HepG2 (cell line): ENCODE results near the gene ELL. TPM values are rescaled to one million over a fixed set of nuclear protein-coding genes. Genes with fewer than 3 reads are reported as not detected.

ENCODE experiments used
- CBX5 ChIP-seq: sonication (generic); formaldehyde crosslinking; IDR thresholded peaks from 2 replicates; pipeline ENCODE4 v1.4.0; 2020; ENCODE audit warnings: missing genetic modification reagents, borderline replicate concordance
- HNRNPL ChIP-seq: fragments of 200-400 bp; formaldehyde crosslinking; IDR thresholded peaks from 2 replicates; pipeline ENCODE4 v1.6.1; 2017; ENCODE audit warnings: mild to moderate bottlenecking, low read depth, low read length
- HOXD1 ChIP-seq: sonication (generic); formaldehyde crosslinking; IDR thresholded peaks from 2 replicates; pipeline ENCODE4 v1.5.0; 2020; ENCODE audit warnings: missing genetic modification reagents
- JARID2 ChIP-seq: sonication (generic); formaldehyde crosslinking; IDR thresholded peaks from 2 replicates; pipeline ENCODE4 v1.8.1; 2023; ENCODE audit warnings: missing genetic modification reagents, inconsistent platforms; ENCODE audit not compliant: insufficient replicate concordance
- KAT2B ChIP-seq: fragments of 150-350 bp; IDR thresholded peaks from 2 replicates; pipeline ENCODE4 v1.6.1; 2014; ENCODE audit warnings: low read depth, low read length, borderline replicate concordance
- KLF13 ChIP-seq: sonication (generic); formaldehyde crosslinking; IDR thresholded peaks from 2 replicates; pipeline ENCODE4 v1.4.0; 2020; ENCODE audit warnings: mild to moderate bottlenecking, missing genetic modification reagents
- NONO ChIP-seq, 2 experiments: fragments of 450-650 bp in 1 of 2; sonication (generic) in 1 of 2; formaldehyde crosslinking in 1 of 2; IDR thresholded peaks in 1 of 2; conservative IDR thresholded peaks in 1 of 2; 2 replicates each; pipeline versions ENCODE4 v1.6.1 to v1.8.0; 2017 to 2022; ENCODE audit warnings: mild to moderate bottlenecking in 1 of 2, missing genetic modification reagents in 1 of 2, moderate library complexity in 1 of 2
- RBM39 ChIP-seq: fragments of 200-400 bp; formaldehyde crosslinking; IDR thresholded peaks from one replicate; pipeline ENCODE4 v1.6.1; 2018; ENCODE audit warnings: antibody characterized with exemption, mild to moderate bottlenecking, low read depth, low read length; ENCODE audit not compliant: poor library complexity, severe bottlenecking
- TARDBP ChIP-seq: sonication (generic); formaldehyde crosslinking; IDR thresholded peaks from 2 replicates; pipeline ENCODE4 v1.8.0; 2022; ENCODE audit warnings: mild to moderate bottlenecking, missing genetic modification reagents
- TGIF2 ChIP-seq: IDR thresholded peaks from 2 replicates; pipeline ENCODE4 v1.6.1; 2016; ENCODE audit warnings: control low read depth, missing compliant biosample characterization
- U2AF2 ChIP-seq: fragments of 200-400 bp; formaldehyde crosslinking; IDR thresholded peaks from 2 replicates; pipeline ENCODE4 v1.6.1; 2017; ENCODE audit warnings: low read depth, mild to moderate bottlenecking, low read length
- ZBTB38 ChIP-seq: sonication (generic); formaldehyde crosslinking; IDR thresholded peaks from 2 replicates; pipeline ENCODE4 v1.5.1; 2020; ENCODE audit warnings: mild to moderate bottlenecking, missing genetic modification reagents
- ZFP1 ChIP-seq: IDR thresholded peaks from 2 replicates; pipeline ENCODE4 v1.6.1; 2016
- ZNF256 ChIP-seq: sonication (generic); formaldehyde crosslinking; conservative IDR thresholded peaks from 2 replicates; pipeline ENCODE4 v1.4.0; 2020; ENCODE audit warnings: missing genetic modification reagents
- ZNF564 ChIP-seq: sonication (generic); formaldehyde crosslinking; IDR thresholded peaks from 2 replicates; pipeline ENCODE4 v1.8.1; 2023; ENCODE audit warnings: mild to moderate bottlenecking, missing genetic modification reagents
- polyA plus RNA-seq, 8 experiments: library from polyadenylated mRNA; depleted of rRNA in 3 of 8; stranded (reverse) in 7 of 8; unstranded in 1 of 8; fragments of >200 nt; fragmentation: Illumina TruSeq in 4 of 8; extraction: Trizol in 4 of 8; gene quantifications; 2 replicates each; pipeline versions ENCODE4 v1.2.1 to v1.2.3, GENCODE V29; 2011 to 2016; ENCODE audit warnings: low read depth in 4 of 8, missing spikeins in 1 of 8, mixed read lengths in 1 of 8; ENCODE audit not compliant: insufficient read depth in 1 of 8
- total RNA-seq, 5 experiments: library from RNA; depleted of rRNA; stranded (reverse); fragments of >200 nt; fragmentation: Illumina TruSeq; extraction: Trizol; gene quantifications; 2 replicates each; pipeline ENCODE4 v1.2.3, GENCODE V29; 2016; ENCODE audit warnings: low read depth in 1 of 5
- TF ChIP-seq, protein P1 (sequence below): sonication (generic); formaldehyde crosslinking; IDR thresholded peaks from 2 replicates; pipeline ENCODE4 v1.5.1; 2020; ENCODE audit warnings: missing genetic modification reagents, mild to moderate bottlenecking, borderline replicate concordance
- TF ChIP-seq, protein P2 (sequence below): IDR thresholded peaks from 2 replicates; pipeline ENCODE4 v1.6.1; 2012; ENCODE audit warnings: inconsistent platforms
- TF ChIP-seq, protein P3 (sequence below): sonication (generic); formaldehyde crosslinking; IDR thresholded peaks from 2 replicates; pipeline ENCODE4 v1.4.0; 2020; ENCODE audit warnings: mild to moderate bottlenecking, missing genetic modification reagents
- TF ChIP-seq, protein P4 (sequence below): sonication (generic); formaldehyde crosslinking; IDR thresholded peaks from 2 replicates; pipeline ENCODE4; 2020; ENCODE audit warnings: missing genetic modification reagents, mild to moderate bottlenecking, borderline replicate concordance
- TF ChIP-seq, protein P5 (sequence below): sonication (generic); formaldehyde crosslinking; IDR thresholded peaks from 2 replicates; pipeline ENCODE4 v1.4.0; 2020; ENCODE audit warnings: missing genetic modification reagents

Gene ELL
- total and polyA plus RNA-seq, 2 of the 13 experiments (the other 11 are each of a cell fraction or from before 2014, with no cell fraction given) = 3.7 to 5.4 TPM

DNA sequence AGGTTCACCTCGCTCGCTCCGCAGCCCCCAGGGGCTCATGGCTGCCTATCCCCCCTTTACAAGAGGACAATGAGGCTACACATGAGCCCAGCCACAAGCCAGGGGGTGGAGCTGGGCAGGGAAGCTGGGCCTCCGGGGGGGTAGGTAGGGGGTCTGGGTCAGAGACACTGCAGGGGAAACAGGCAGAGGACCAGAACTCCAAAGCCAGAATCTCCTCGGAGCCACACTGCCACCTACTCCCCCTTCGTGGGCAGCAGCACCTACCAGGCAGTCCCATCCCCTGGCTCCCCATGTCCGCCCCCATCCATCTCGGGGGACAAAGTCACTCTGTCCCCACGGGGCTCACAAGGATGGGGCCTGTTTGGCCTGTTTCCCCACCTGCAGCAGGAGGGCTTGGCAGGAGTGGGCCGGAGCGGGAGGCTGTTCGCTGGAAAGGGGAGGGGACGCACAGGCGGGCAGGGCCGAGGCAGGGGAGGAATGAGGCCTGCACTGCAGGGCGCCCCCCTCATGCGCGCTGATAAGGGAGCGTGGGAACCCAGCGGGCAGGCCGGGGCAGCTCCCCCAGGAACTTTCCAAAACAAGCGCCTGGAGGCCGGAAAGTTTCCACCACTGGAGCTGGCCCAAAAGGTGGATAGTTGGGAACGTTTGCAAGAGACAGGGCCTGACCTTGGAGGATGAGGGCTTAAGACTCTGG lies 83.4 kb downstream of the ELL start (continued):
- TF ChIP-seq TARDBP (CRISPR knock-in tag) = peak; percentile 61
- TF ChIP-seq, protein P1, sequence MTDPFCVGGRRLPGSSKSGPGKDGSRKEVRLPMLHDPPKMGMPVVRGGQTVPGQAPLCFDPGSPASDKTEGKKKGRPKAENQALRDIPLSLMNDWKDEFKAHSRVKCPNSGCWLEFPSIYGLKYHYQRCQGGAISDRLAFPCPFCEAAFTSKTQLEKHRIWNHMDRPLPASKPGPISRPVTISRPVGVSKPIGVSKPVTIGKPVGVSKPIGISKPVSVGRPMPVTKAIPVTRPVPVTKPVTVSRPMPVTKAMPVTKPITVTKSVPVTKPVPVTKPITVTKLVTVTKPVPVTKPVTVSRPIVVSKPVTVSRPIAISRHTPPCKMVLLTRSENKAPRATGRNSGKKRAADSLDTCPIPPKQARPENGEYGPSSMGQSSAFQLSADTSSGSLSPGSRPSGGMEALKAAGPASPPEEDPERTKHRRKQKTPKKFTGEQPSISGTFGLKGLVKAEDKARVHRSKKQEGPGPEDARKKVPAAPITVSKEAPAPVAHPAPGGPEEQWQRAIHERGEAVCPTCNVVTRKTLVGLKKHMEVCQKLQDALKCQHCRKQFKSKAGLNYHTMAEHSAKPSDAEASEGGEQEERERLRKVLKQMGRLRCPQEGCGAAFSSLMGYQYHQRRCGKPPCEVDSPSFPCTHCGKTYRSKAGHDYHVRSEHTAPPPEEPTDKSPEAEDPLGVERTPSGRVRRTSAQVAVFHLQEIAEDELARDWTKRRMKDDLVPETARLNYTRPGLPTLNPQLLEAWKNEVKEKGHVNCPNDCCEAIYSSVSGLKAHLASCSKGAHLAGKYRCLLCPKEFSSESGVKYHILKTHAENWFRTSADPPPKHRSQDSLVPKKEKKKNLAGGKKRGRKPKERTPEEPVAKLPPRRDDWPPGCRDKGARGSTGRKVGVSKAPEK (CRISPR knock-in tag) = peak; percentile 78; the same call in 1 of the 2 replicates
- no peak for TF ChIP-seq CBX5 (CRISPR knock-in tag)
- 0 out of 2 replicates have a peak, but pooled peaks have one; percentile 54 for TF ChIP-seq KLF13
- peak; percentile 43; the same call in 1 of the 2 replicates for TF ChIP-seq TGIF2 (CRISPR knock-in tag)
- TF ChIP-seq, protein P2, sequence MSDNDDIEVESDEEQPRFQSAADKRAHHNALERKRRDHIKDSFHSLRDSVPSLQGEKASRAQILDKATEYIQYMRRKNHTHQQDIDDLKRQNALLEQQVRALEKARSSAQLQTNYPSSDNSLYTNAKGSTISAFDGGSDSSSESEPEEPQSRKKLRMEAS = peak; percentile 78
- TF ChIP-seq ZNF256 = no peak
- TF ChIP-seq, protein P3, sequence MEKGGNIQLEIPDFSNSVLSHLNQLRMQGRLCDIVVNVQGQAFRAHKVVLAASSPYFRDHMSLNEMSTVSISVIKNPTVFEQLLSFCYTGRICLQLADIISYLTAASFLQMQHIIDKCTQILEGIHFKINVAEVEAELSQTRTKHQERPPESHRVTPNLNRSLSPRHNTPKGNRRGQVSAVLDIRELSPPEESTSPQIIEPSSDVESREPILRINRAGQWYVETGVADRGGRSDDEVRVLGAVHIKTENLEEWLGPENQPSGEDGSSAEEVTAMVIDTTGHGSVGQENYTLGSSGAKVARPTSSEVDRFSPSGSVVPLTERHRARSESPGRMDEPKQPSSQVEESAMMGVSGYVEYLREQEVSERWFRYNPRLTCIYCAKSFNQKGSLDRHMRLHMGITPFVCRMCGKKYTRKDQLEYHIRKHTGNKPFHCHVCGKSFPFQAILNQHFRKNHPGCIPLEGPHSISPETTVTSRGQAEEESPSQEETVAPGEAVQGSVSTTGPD (CRISPR knock-in tag) = no peak
- TF ChIP-seq JARID2 (CRISPR knock-in tag) = no peak
- TF ChIP-seq, protein P4, sequence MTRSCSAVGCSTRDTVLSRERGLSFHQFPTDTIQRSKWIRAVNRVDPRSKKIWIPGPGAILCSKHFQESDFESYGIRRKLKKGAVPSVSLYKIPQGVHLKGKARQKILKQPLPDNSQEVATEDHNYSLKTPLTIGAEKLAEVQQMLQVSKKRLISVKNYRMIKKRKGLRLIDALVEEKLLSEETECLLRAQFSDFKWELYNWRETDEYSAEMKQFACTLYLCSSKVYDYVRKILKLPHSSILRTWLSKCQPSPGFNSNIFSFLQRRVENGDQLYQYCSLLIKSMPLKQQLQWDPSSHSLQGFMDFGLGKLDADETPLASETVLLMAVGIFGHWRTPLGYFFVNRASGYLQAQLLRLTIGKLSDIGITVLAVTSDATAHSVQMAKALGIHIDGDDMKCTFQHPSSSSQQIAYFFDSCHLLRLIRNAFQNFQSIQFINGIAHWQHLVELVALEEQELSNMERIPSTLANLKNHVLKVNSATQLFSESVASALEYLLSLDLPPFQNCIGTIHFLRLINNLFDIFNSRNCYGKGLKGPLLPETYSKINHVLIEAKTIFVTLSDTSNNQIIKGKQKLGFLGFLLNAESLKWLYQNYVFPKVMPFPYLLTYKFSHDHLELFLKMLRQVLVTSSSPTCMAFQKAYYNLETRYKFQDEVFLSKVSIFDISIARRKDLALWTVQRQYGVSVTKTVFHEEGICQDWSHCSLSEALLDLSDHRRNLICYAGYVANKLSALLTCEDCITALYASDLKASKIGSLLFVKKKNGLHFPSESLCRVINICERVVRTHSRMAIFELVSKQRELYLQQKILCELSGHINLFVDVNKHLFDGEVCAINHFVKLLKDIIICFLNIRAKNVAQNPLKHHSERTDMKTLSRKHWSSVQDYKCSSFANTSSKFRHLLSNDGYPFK (CRISPR knock-in tag) = peak; percentile 46; the same call in 1 of the 2 replicates
- 0 out of 2 replicates have a peak, but pooled peaks have one; percentile 0 for TF ChIP-seq ZFP1 (CRISPR knock-in tag)
- TF ChIP-seq ZBTB38 (CRISPR knock-in tag) = peak; percentile 38; the same call in 1 of the 2 replicates
- no peak for TF ChIP-seq U2AF2
- 0 out of 2 replicates have a peak, but pooled peaks have one; percentile 26 for TF ChIP-seq HNRNPL
- no peak for TF ChIP-seq NONO (IDR thresholded peaks at IDR 0.05)
- TF ChIP-seq NONO (CRISPR knock-in tag; conservative IDR thresholded peaks at IDR 0.05) = peak; percentile 81
- TF ChIP-seq, protein P5, sequence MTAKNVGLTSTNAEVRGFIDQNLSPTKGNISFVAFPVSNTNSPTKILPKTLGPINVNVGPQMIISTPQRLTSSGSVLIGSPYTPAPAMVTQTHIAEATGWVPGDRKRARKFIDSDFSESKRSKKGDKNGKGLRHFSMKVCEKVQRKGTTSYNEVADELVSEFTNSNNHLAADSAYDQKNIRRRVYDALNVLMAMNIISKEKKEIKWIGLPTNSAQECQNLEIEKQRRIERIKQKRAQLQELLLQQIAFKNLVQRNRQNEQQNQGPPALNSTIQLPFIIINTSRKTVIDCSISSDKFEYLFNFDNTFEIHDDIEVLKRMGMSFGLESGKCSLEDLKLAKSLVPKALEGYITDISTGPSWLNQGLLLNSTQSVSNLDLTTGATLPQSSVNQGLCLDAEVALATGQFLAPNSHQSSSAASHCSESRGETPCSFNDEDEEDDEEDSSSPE (CRISPR knock-in tag) = peak; percentile 27; the same call in 1 of the 2 replicates
- no peak for TF ChIP-seq KAT2B
- TF ChIP-seq HOXD1 (CRISPR knock-in tag) = 0 out of 2 replicates have a peak, but pooled peaks have one; percentile 15
- peak; percentile 56; the same call in 1 of the 2 replicates for TF ChIP-seq ZNF564 (CRISPR knock-in tag)
- TF ChIP-seq RBM39 = peak; percentile 31
